GM21737 (cell line): ENCODE measurements around the gene CHST1.

Experiments used
- ATAC-seq: cut with Tn5 transposase; IDR thresholded peaks from one replicate; pipeline ENCODE4 v1.9.1; 2021; ENCODE audit warnings: mild to moderate bottlenecking, moderate library complexity; ENCODE audit not compliant: unreplicated experiment

Gene CHST1

GRCh38 chr11:45665206-45665932 lies at the start of gene CHST1:
Gene CHST1, minus strand, starts transcription at chr11:45665622. Its CDS starts 14,699 bp downstream, at chr11:45650923.
- ATAC-seq: no peak

DNA sequence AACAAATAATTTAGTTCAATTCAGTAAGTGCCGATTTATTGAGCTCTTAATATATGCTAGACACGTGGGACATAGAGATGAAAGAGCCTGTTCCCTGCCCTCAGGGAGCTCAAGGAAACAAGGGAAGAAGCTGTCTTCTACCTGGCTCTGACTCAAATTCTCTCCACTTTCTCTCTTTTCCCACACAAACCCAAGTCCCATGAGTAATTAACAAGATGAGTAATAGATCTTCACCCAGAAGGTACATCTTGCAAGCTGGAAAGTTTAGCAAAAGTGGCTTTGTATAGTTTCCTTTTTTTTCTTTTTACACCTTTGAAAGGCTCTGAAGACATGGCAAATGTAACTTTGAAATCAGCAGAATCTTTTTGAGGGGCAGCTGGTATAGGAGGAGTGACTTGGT lies 48.2 kb upstream of the CHST1 start:
- ATAC-seq: no peak

- no peak for ATAC-seq
These were observed 45.1 kb upstream of the CHST1 start for GRCh38 chr11:45710561-45710960.

DNA sequence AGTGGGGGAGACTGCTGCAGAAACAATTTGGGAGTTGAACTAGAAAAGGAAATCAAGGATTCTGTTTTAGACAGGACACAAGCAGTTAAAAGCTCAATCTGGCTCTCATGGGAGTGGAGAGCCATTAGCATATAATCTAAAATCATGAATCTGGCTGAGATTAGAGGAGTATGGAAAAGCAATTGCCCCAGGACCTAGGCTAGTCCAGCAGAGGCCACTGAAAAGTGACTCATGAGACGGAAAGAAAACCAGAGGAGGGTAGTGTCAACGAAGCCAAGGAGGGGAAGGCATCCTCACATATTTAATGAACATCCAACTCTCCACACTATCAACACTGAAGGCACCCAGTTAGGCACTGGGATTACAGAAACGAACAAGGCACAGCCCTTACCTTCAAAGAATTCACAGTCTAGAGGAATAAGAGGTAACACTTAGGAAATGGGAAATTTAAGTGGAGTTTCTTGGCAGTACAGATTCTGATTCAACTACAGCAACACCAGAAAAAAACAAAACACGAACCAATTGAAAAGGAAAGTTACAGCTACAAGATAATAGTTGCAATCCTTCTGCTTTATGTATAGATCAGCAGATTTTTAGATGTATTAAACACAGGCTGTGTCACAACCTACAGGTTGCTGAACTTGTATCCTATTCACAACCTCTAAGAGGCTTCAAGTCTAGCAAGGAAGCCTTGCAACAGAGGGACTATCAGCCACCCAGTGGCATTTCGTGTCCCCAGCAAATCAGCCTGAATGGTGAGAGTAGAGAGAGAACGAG lies 43.7 kb upstream of the CHST1 start:
- no peak for ATAC-seq

GRCh38 chr11:45704635-45705034 lies 39.2 kb upstream of the CHST1 start:
- no peak for ATAC-seq

DNA sequence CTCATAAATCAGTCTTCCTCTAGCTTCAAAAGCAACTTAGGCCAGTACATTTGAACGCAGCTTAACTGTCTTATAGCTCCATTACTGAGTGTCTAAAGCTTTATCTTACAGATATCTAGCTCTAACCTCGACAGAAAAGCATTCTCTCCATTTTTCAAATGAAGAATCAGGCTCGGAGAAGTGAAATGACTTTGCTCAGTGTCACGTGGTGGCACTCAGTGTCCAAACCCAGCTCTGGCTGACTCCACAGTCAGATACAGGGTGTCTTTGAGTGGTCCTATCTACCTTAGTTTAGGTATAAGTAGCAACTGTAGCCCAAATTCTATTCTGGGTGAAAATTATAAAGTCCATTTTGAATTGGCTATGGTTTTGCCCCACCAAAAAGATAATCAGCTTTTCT lies 38.7 kb upstream of the CHST1 start:
- ATAC-seq: no peak

GRCh38 chr11:45702511-45702910 lies 37.1 kb upstream of the CHST1 start:
- ATAC-seq: no peak

DNA sequence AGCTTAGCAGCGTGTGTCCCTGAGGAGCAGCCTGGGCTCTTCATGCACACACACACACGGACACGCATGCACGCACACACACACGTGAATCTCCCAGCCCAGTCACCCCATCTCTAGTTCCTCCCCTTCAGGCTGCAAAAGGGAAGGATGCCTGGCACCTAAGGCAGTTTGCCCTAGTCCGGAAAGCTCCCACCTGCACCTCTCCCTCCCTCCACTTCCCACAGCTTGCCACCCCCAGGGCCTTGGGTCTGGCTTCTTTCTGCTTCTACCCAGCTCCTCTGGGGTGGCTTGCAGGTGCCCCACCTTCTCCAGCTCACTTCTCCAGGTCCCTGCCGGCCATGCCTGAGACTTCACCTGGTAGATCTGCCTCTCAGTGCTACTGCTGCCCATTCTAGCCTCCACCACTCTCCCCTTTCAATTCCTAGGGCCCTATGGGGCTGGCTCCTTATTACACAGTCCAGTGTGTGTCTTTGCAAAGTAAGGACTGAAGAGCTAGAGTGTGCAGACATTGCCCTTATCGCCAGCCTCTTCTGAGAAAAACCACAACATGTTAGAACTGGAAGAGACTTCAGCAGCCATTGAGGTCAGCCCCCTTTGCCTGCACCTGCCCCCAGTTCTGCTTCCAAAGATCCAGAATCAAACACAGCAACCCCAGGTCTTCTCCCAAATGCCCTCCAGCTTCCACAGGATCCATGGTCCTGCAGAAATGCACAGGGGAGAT lies 33.5 kb upstream of the CHST1 start:
- ATAC-seq: no peak

DNA sequence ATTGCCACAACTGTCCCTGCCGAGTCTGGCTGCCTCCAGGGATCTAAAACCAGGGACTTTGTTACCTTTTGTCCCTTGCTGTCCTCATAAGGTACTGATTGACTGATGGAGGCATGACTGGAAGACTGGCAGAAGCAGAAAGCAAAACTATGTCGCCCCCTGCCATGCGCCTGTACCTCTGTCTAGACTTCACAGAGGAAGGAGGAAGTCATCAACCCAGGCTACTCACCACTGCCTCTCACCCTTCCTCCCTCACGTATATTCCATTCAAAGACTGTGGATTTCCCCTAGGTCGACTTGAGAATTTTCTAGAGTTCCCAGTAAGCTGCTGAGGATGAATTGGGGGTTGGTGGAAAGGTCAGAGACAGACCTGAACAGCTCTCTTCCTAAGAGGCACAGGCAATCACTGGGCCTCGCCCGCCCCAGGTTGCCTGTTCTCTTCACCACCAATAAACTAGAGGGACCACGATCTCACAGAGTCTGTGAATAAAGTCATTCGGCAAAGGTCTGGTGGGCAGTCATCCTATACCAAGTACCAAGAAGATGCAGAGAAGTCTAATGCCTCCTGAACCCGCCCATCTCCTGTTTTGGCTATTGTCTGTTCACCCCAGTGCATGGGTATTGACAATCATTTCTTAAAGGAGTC lies 27.5 kb upstream of the CHST1 start:
- no peak for ATAC-seq

- ATAC-seq: no peak
These were observed 23.1 kb upstream of the CHST1 start for GRCh38 chr11:45688472-45689033.

- no peak for ATAC-seq
These were observed 22.4 kb upstream of the CHST1 start for GRCh38 chr11:45687836-45688235.

DNA sequence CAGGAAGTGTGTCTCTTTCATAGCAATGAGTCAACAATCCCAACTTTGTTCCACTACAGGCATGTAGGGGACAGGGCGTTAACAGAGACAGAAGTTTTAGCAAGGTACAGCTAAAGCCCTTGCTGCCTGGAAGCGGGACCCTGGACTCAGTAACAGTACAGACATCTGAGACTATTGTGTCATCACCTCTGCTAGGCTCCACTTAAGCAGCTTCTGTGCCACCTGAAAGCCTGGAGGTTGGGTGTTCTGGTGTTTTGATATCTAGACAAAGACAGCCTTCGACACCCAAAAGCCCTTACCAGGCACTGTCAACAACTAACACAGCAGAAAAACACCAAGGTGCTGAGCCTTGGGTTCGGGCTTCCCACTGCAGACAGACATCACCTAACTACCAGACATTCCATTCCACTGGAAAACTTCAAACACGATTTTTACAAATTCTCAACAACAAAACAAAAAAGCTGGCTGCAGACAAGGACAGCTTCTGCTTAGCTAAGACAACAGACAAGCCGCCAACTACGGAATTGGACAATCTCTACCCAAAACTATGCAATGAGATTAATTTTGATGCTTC lies 20.6 kb upstream of the CHST1 start:
- no peak for ATAC-seq

DNA sequence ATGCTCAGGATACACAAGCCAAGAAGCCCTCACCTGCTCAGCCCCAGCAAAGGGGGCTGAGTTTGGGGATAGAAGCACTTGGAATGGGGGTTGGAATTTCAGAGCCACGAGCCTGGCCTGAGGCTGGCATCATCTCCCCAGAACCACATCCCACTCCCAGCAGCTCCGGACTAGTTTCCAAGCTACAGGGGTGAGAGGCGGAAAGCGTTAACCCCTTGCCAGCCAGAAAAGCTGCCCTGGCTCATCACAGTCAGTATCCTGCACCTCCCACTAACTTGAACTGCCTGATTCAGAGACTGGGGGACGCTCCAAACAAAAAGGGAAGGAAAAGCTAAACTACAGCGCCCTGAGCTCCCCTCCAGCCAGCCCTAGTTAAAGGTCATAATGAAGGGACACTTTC lies 19.0 kb upstream of the CHST1 start:
- no peak for ATAC-seq

DNA sequence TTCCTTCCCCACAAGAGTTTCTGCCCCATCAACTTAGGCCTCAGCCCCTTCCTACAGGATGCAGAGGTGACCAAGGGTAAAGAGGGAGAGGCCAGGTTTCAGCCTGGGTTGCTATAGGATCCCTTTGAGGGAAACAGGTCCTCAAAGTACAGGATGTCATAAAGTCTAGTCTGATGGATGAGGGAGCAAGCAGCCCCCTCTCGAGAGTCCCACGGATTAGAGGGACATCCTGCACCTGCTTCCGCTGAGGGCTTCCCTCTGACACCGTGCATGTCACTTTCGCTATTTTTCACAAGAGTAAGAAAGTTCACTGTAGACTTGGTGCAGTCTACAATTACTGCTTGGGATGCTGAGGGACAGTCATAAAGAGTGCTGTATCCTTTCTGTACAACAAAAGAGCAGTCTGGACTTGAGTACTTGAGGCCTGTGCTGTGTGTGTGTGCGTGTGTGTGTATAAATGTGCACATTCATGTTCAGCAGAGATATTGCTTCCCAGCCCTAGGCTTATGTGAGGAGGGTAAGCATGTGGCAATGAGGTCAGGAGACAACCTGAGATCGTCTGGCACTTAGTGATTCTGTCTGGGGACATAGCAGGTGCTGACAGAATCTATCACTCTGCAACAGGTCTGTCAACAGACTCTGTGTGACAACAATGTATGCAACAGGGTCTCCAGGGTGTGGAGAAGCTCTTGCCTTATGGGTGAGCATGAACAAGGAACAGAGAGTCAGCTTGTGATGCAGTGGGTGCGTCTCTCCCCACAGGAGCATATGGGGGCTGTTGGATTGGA lies 18.0 kb upstream of the CHST1 start:
- ATAC-seq: no peak

DNA sequence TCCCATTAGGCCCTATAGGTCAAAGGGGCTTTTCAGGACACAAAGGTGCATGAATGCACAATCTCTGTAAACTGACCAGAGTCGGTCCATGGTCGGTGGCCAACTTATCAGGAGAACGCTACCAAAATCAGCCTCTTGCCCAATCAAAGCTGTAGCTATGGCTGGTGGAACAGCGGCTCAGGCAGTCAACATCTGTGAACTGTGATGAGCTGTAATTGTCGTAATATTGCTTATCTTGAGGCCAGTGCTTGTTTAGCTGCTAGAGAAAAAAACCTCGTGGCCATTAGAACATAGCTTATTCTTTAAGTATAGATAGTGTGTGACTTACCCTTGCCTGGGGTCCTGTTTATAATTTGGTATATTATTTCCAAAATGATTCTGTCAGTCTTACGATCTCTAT lies 14.4 kb upstream of the CHST1 start:
- no peak for ATAC-seq

DNA sequence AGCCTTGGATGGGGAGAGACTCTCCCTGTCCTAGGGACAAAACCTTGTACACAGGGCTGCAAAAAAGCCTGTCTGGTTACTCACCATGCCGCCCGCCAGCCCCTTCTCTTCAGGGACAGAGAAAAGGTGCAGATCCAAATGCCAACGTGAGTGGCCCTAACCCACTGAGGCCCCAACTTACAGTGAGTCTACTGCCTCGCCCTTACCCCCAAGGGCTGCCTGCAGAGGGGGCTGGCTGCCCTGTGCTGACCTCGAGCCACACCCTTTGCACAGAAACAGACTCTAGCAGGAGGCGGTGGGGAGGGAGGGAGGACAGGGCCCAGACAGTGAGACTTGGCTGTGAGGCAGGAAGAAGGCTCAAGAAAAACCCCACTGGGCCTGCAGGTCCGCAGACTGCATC lies 13.6 kb upstream of the CHST1 start:
- ATAC-seq: no peak

GRCh38 chr11:45677770-45678512 lies 12.5 kb upstream of the CHST1 start:
- no peak for ATAC-seq

- peak; percentile 74 for ATAC-seq
These were observed 11.2 kb upstream of the CHST1 start for GRCh38 chr11:45676522-45677095.

GRCh38 chr11:45675646-45676045 lies 10.2 kb upstream of the CHST1 start:
- no peak for ATAC-seq
